GM12878 (cell line): ENCODE measurements around the gene LONP1. TPM values are rescaled to one million over a fixed set of nuclear protein-coding genes. Genes with fewer than 3 reads are reported as not detected.

ENCODE experiments used
- CUX1 ChIP-seq: IDR thresholded peaks from 2 replicates; pipeline ENCODE4 v1.6.1; 2012; ENCODE audit warnings: improper control_type of control experiment, low read depth, low read length; ENCODE audit not compliant: insufficient replicate concordance
- EGR1 ChIP-seq, 2 experiments: IDR thresholded peaks; 1 replicate in 1 of 2; 2 replicates in 1 of 2; pipeline ENCODE4 v1.6.1; 2011 to 2012; ENCODE audit warnings: low read depth in 2 of 2, low read length in 2 of 2, borderline replicate concordance in 1 of 2, mild to moderate bottlenecking in 1 of 2, moderate library complexity in 1 of 2
- ELK1 ChIP-seq: IDR thresholded peaks from 2 replicates; pipeline ENCODE4 v1.6.1; 2012; ENCODE audit warnings: low read depth, low read length, improper control_type of control experiment
- EZH2 ChIP-seq: IDR thresholded peaks from 2 replicates; pipeline ENCODE4 v1.6.1; 2012; ENCODE audit warnings: low read depth, mild to moderate bottlenecking, control low read depth, inconsistent platforms, low read length, borderline replicate concordance; ENCODE audit not compliant: control insufficient read depth
- TBL1XR1 ChIP-seq: IDR thresholded peaks from 2 replicates; pipeline ENCODE4 v1.6.1; 2012; ENCODE audit warnings: low read depth, low read length, improper control_type of control experiment
- ZBTB40 ChIP-seq: fragments of 450-650 bp; IDR thresholded peaks from 2 replicates; pipeline ENCODE4 v1.6.1; 2016; ENCODE audit warnings: mild to moderate bottlenecking, moderate library complexity, borderline replicate concordance
- polyA plus RNA-seq, 11 experiments: library from polyadenylated mRNA; depleted of rRNA in 4 of 11; unstranded in 6 of 11; stranded (reverse) in 5 of 11; fragments of >200 nt; fragmentation: Nextera tagmentation in 4 of 11; fragmentation: Illumina TruSeq in 1 of 11; extraction: Ambion mirVana in 4 of 11; extraction: Trizol in 1 of 11; gene quantifications; 1 replicate in 1 of 11; 2 replicates in 10 of 11; pipeline versions ENCODE4 v1.2.1 to v1.2.3, GENCODE V29; 2011 to 2016; ENCODE audit warnings: inconsistent platforms in 2 of 11, missing spikeins in 2 of 11, low read depth in 1 of 11
- total RNA-seq, 4 experiments: library from RNA; depleted of rRNA in 3 of 4; stranded (reverse); fragments of >200 nt in 3 of 4; fragmentation: Illumina TruSeq in 1 of 4; extraction: Trizol in 1 of 4; gene quantifications; 2 replicates each; pipeline versions ENCODE4 v1.2.1 to v1.2.3, GENCODE V29; 2013 to 2021

The LONP1 gene
- total and polyA plus RNA-seq, 10 of the 15 experiments (the other 5 are each of a cell fraction or from before 2014, with no cell fraction given): 0.61 to 136 (median 59.5) TPM

GRCh38 chr19:5664515-5664914 lies 55.4 kb downstream of the LONP1 start (continued):
- TF ChIP-seq CUX1 (no peak), TBL1XR1 (no peak), EZH2 (no peak), ZBTB40 (no peak), EGR1 (IDR thresholded peaks at IDR 0.05; ENCODE audit: borderline replicate concordance in 1 of 2, low read depth in 2 of 2, low read length in 2 of 2) (no peak), ELK1 (no peak)
